ENCODE measurements around the gene PARD3B.

DNA sequence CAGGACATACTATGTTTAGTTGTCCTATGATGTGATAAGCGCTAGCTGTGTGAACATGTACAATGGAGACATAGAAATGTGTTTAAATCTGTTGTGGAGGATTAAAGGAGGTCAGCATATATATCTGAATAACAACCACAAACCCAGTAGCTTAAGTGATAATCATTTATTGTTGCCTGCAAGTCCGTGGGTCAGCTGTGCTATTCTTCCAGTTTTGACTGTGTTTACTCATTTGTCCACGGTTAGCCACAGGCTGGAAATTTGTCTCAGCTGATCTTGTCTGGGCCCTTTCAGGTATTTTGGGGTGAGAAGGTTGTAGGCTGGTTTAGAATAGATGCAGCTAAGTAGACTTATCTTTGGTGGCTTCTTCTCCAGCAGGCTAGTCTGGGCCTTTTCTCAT is 110.4 kb downstream of the PARD3B start:
- no peak for TF ChIP-seq POLR2A (IDR thresholded peaks at IDR 0.05)
- TF ChIP-seq, protein P1, sequence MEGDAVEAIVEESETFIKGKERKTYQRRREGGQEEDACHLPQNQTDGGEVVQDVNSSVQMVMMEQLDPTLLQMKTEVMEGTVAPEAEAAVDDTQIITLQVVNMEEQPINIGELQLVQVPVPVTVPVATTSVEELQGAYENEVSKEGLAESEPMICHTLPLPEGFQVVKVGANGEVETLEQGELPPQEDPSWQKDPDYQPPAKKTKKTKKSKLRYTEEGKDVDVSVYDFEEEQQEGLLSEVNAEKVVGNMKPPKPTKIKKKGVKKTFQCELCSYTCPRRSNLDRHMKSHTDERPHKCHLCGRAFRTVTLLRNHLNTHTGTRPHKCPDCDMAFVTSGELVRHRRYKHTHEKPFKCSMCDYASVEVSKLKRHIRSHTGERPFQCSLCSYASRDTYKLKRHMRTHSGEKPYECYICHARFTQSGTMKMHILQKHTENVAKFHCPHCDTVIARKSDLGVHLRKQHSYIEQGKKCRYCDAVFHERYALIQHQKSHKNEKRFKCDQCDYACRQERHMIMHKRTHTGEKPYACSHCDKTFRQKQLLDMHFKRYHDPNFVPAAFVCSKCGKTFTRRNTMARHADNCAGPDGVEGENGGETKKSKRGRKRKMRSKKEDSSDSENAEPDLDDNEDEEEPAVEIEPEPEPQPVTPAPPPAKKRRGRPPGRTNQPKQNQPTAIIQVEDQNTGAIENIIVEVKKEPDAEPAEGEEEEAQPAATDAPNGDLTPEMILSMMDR (IDR thresholded peaks at IDR 0.05), result no peak
